ENCODE measurements around the gene DDX42. TPM values are rescaled to one million over a fixed set of nuclear protein-coding genes. Genes with fewer than 3 reads are reported as not detected.

Gene DDX42
- total and polyA plus RNA-seq, 2 of the 13 experiments (the other 11 are each of a cell fraction or from before 2014, with no cell fraction given), result 87.2 to 92.9 TPM

- H3K4me3 ChIP-seq (replicated peaks in 1 of 3; ENCODE audit: insufficient read depth in 1 of 3, low read depth in 2 of 3, low read length in 3 of 3), result no peak overlapping the region
- BruUV-seq (replicated peaks), result no TSS peak
- H3K27me3 ChIP-seq (ENCODE audit: control insufficient read depth in 1 of 2, insufficient read depth in 2 of 2, low read length in 2 of 2), result no peaks in the 10 kb centered on the region; a peak in 1 of 5 replicates
- H2AFZ ChIP-seq (ENCODE audit: low read length), result no peak overlapping the region
- no peak for FAIRE-seq
- TF ChIP-seq LRRFIP1 (CRISPR knock-in tag; conservative IDR thresholded peaks at IDR 0.05) (no peak), ZNF740 (CRISPR knock-in tag; IDR thresholded peaks at IDR 0.05) (no peak), MATR3 (CRISPR knock-in tag; IDR thresholded peaks at IDR 0.05) (no peak), ZNF724P (CRISPR knock-in tag; IDR thresholded peaks at IDR 0.05; ENCODE audit: borderline replicate concordance) (no peak), PITX1 (CRISPR knock-in tag; IDR thresholded peaks at IDR 0.05) (no peak), ZNF567 (CRISPR knock-in tag; IDR thresholded peaks at IDR 0.05; ENCODE audit: borderline replicate concordance) (no peak), SMYD3 (CRISPR knock-in tag; IDR thresholded peaks at IDR 0.05) (no peak), ZSCAN25 (CRISPR knock-in tag; IDR thresholded peaks at IDR 0.05) (no peak), PRDM10 (CRISPR knock-in tag; IDR thresholded peaks at IDR 0.05; ENCODE audit: low read depth) (no peak), ZNF512 (CRISPR knock-in tag; IDR thresholded peaks at IDR 0.05) (no peak), FOXK2 (IDR thresholded peaks at IDR 0.05) (no peak), GATAD2A (CRISPR knock-in tag; IDR thresholded peaks at IDR 0.05) (no peak)
- H3K9me3 ChIP-seq (ENCODE audit: low read length), result no peaks in the 10 kb centered on the region
- CTCF ChIA-PET (ENCODE audit: low intra/inter-chr PET ratio, low total read pairs), result no interaction called here
- H3K4me1 ChIP-seq (ENCODE audit: insufficient read depth, low read length), result peaks cover 30% of the 10 kb centered on the region
- no peak for ATAC-seq
- H4K20me1 ChIP-seq (ENCODE audit: insufficient read depth, low read length), result no peaks in the 10 kb centered on the region
- no peak overlapping the region for H3K27ac ChIP-seq (ENCODE audit: extremely low read length, insufficient read depth, low read length)
- intact Hi-C loops (cut with micrococcal nuclease; ENCODE audit: unreplicated experiment) (no loop called here), in situ Hi-C loops (cut with HindIII; ENCODE audit: extremely low pct_ligation_motif_present, low pct_unique_long_range_greater_than_20kb) (loop anchor here (10.0 kb wide), 1 partner anchor 657 kb away; the partner anchor contains the start of genes CEP95 and DDX5)
- POLR2A ChIA-PET, result no interaction called here
- 76% methylated on average over 3 of the region's 3 CpGs for WGBS (ENCODE audit: low lambda C conversion rate)
- H3K79me2 ChIP-seq (ENCODE audit: insufficient read depth, low read length), result no peaks in the 10 kb centered on the region
- H3K9ac ChIP-seq (ENCODE audit: insufficient read depth, low read depth, low read length), result no peak overlapping the region
- no peak for DNase-seq (ENCODE audit: low spot score)
- no peaks in the 10 kb centered on the region for H3K36me3 ChIP-seq (replicated peaks in 1 of 2; ENCODE audit: control insufficient read depth in 1 of 2, insufficient read depth in 2 of 2, low read length in 2 of 2)
- H3K4me2 ChIP-seq (ENCODE audit: low read depth, low read length), result no peak overlapping the region
Observed at GRCh38 chr17:63847525-63848249, 73.7 kb downstream of the DDX42 start.
